Measurements from ENCODE around the gene TBX18. TPM values are rescaled to one million over a fixed set of nuclear protein-coding genes. Genes with fewer than 3 reads are reported as not detected.

Gene TBX18
- total and polyA plus RNA-seq, 2 of the 4 experiments (the other 2 are of a cell fraction): 0.86 to 1.3 TPM

DNA sequence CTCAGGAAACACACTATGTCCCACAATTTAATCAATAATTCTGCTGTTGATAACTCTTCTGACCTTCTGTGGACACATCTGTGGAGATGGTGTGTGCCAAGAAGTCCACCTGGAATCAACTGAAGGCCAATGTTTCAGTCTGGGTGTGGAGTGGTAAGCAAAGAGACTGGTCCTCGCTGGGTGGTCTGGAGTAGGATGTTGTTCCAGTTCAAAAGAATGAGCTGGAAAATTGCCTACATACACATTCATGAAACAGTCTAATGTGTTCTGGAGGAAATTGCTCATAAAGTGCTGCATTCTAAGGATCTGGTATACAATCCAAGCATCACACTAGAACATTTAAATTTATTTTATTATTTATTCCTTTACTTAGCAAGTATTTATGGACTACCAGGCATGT lies 33.9 kb upstream of the TBX18 start:
- Histone ChIP-seq H4K20me1 (ENCODE audit: insufficient read depth, low read length) (no peaks in the 10 kb centered on the region), H3K9ac (ENCODE audit: low read depth, low read length) (no peak overlapping the region), H4K5ac (ENCODE audit: low read depth, low read length) (no peak overlapping the region), H3K4me3 (ENCODE audit: insufficient read depth, low read depth, low read length) (no peak overlapping the region), H3K9me1 (ENCODE audit: insufficient read depth, low read length) (no peaks in the 10 kb centered on the region), H4K8ac (ENCODE audit: low read depth in 2 of 2, low read length in 2 of 2) (no peak overlapping the region), H2AK5ac (ENCODE audit: low read depth, low read length) (no peak overlapping the region), H3K18ac (ENCODE audit: low read depth, low read length) (no peak overlapping the region), H3K9me3 (ENCODE audit: control insufficient read depth, insufficient read depth, low read length) (no peaks in the 10 kb centered on the region), H3K79me1 (ENCODE audit: low read depth in 1 of 2, low read length in 2 of 2) (no peaks in the 10 kb centered on the region), H2BK15ac (ENCODE audit: low read depth, low read length) (no peak overlapping the region), H3K27ac (ENCODE audit: insufficient read depth, low read length) (no peak overlapping the region), H3K56ac (ENCODE audit: extremely low read depth, insufficient read depth, low read length) (no peak overlapping the region), H3K23ac (ENCODE audit: low read depth, low read length) (no peak overlapping the region), H4K91ac (ENCODE audit: insufficient read depth, low read depth, low read length) (no peak overlapping the region), H2AFZ (replicated peaks; ENCODE audit: low read length, poor library complexity) (no peak overlapping the region), H3K36me3 (ENCODE audit: control insufficient read depth, insufficient read depth, low read length) (no peaks in the 10 kb centered on the region), H3K14ac (replicated peaks; ENCODE audit: low read depth, low read length) (no peak overlapping the region), H2BK120ac (ENCODE audit: low read depth, low read length) (no peak overlapping the region), H3K4ac (ENCODE audit: low read depth, low read length) (no peak overlapping the region), H3K27me3 (ENCODE audit: control insufficient read depth, insufficient read depth, low read length) (no peaks in the 10 kb centered on the region), H2AK9ac (replicated peaks; ENCODE audit: low read depth, low read length, poor library complexity) (no peak overlapping the region), H3K4me1 (ENCODE audit: control insufficient read depth, insufficient read depth, low read length) (no peaks in the 10 kb centered on the region), H2BK20ac (ENCODE audit: low read depth, low read length) (no peak overlapping the region), H2BK5ac (ENCODE audit: low read depth, low read length, poor library complexity, severe bottlenecking) (no peak overlapping the region), H3K4me2 (ENCODE audit: low read depth, low read length) (no peak overlapping the region)
- intact Hi-C loops (cut with micrococcal nuclease): no loop called here
- DNase-seq: no peak
- dilution Hi-C loops (cut with HindIII; ENCODE audit: low sequenced_read_pairs, unreplicated experiment): no loop called here
- CTCF ChIA-PET: no interaction called here
- no peak for ATAC-seq (ENCODE audit: low read depth)
- no TSS peak for BruUV-seq (replicated peaks)
- in situ Hi-C loops (cut with MboI; ENCODE audit: low sequenced_read_pairs): no loop called here
- WGBS, 2 experiments (ENCODE audit: extremely low coverage in 2 of 2, insufficient read length in 1 of 2): no CpG with 5 or more reads among the region's 1 CpG
- TF ChIP-seq SMC3 (IDR thresholded peaks at IDR 0.05; ENCODE audit: low read depth, low read length) (no peak), CHD1 (IDR thresholded peaks at IDR 0.05; ENCODE audit: low read depth, low read length) (no peak), NFE2L2 (IDR thresholded peaks at IDR 0.05; ENCODE audit: low read depth, low read length) (no peak), FOS (IDR thresholded peaks at IDR 0.05; ENCODE audit: low read depth, low read length) (no peak), RAD21 (IDR thresholded peaks at IDR 0.05; ENCODE audit: low read length) (no peak), MXI1 (IDR thresholded peaks at IDR 0.05; ENCODE audit: borderline replicate concordance, low read depth, low read length) (no peak), POLR2A (IDR thresholded peaks at IDR 0.05; ENCODE audit: low read depth, low read length) (no peak), MAZ (IDR thresholded peaks at IDR 0.05; ENCODE audit: borderline replicate concordance, low read depth, low read length) (no peak), RCOR1 (IDR thresholded peaks at IDR 0.05; ENCODE audit: insufficient replicate concordance, low read length) (no peak), RFX5 (IDR thresholded peaks at IDR 0.05; ENCODE audit: low read depth, low read length) (no peak), BHLHE40 (IDR thresholded peaks at IDR 0.05; ENCODE audit: low read depth, low read length) (no peak), MAFK (IDR thresholded peaks at IDR 0.05; ENCODE audit: low read depth, low read length) (no peak), CEBPB (IDR thresholded peaks at IDR 0.05; ENCODE audit: low read depth, low read length) (no peak)
- TF ChIP-seq, protein P1, sequence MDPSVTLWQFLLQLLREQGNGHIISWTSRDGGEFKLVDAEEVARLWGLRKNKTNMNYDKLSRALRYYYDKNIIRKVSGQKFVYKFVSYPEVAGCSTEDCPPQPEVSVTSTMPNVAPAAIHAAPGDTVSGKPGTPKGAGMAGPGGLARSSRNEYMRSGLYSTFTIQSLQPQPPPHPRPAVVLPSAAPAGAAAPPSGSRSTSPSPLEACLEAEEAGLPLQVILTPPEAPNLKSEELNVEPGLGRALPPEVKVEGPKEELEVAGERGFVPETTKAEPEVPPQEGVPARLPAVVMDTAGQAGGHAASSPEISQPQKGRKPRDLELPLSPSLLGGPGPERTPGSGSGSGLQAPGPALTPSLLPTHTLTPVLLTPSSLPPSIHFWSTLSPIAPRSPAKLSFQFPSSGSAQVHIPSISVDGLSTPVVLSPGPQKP (IDR thresholded peaks at IDR 0.05; ENCODE audit: borderline replicate concordance, low read depth, low read length): no peak
- TF ChIP-seq, protein P2, sequence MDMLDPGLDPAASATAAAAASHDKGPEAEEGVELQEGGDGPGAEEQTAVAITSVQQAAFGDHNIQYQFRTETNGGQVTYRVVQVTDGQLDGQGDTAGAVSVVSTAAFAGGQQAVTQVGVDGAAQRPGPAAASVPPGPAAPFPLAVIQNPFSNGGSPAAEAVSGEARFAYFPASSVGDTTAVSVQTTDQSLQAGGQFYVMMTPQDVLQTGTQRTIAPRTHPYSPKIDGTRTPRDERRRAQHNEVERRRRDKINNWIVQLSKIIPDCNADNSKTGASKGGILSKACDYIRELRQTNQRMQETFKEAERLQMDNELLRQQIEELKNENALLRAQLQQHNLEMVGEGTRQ (IDR thresholded peaks at IDR 0.05; ENCODE audit: low read depth, low read length): no peak
- TF ChIP-seq, protein P3, sequence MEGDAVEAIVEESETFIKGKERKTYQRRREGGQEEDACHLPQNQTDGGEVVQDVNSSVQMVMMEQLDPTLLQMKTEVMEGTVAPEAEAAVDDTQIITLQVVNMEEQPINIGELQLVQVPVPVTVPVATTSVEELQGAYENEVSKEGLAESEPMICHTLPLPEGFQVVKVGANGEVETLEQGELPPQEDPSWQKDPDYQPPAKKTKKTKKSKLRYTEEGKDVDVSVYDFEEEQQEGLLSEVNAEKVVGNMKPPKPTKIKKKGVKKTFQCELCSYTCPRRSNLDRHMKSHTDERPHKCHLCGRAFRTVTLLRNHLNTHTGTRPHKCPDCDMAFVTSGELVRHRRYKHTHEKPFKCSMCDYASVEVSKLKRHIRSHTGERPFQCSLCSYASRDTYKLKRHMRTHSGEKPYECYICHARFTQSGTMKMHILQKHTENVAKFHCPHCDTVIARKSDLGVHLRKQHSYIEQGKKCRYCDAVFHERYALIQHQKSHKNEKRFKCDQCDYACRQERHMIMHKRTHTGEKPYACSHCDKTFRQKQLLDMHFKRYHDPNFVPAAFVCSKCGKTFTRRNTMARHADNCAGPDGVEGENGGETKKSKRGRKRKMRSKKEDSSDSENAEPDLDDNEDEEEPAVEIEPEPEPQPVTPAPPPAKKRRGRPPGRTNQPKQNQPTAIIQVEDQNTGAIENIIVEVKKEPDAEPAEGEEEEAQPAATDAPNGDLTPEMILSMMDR (conservative IDR thresholded peaks at IDR 0.05; ENCODE audit: low read depth, low read length): no peak
- POLR2A ChIA-PET (ENCODE audit: unreplicated experiment): no interaction called here
